SK-N-SH (cell line): ENCODE results near the gene FCHO1.

Source experiments
- EP300 ChIP-seq, 2 experiments: IDR thresholded peaks; 2 replicates each; pipeline versions ENCODE4 v1.4.0 to v1.6.1; 2012; ENCODE audit warnings: borderline replicate concordance in 1 of 2, low read depth in 1 of 2, low read length in 1 of 2
- JUND ChIP-seq: IDR thresholded peaks from 2 replicates; pipeline ENCODE4 v1.4.0; 2012
- MEF2A ChIP-seq: IDR thresholded peaks from 2 replicates; pipeline ENCODE4 v1.4.0; 2012; ENCODE audit warnings: low read depth, borderline replicate concordance
- POLR2AphosphoS5 ChIP-seq: IDR thresholded peaks from 2 replicates; pipeline ENCODE4 v1.6.1; 2012; ENCODE audit warnings: low read depth, low read length
- RCOR1 ChIP-seq: fragments of 150-350 bp; IDR thresholded peaks from 2 replicates; pipeline ENCODE4 v1.6.1; 2017; ENCODE audit warnings: antibody characterized with exemption, low read length
- TAF1 ChIP-seq: IDR thresholded peaks from 2 replicates; pipeline ENCODE4 v1.6.1; 2012; ENCODE audit warnings: low read depth, mild to moderate bottlenecking, low read length, moderate library complexity, borderline replicate concordance
- TF ChIP-seq, protein P1 (sequence below): fragments of 200-600 bp; sonication (generic); IDR thresholded peaks from 2 replicates; pipeline ENCODE4 v1.6.1; 2017; ENCODE audit warnings: antibody characterized with exemption, mild to moderate bottlenecking, moderate library complexity

DNA sequence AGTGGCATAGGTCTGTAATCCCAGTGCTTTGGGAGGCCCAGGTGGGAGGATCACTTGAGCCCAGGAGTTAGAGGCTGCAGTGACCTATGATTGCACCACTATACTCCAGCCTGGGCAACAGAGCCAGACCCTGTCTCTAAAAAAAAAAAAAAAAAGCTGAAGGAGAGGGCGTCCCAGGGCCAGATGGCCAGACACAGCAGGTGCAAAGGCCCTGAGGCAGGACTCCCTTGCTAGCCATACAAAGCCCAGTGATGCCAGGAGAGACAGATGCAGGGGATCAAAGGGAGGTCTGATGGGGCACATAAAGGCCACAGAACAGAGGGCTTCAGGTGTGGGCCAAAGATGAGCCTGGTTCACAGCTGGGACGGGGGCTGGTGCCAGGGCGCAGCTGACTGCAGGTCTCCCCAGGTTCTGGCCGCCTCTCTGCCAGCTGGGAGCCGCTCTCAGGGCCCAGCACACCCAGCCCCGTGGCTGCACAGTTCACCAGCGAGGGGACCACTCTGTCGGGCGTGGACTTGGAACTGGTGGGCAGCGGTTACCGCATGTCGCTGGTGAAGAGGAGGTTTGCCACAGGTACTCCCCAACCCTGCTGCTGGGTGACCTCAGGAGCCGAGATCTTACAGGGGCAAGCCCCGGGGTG, 36.1 kb downstream of the FCHO1 start:
- TF ChIP-seq, protein P1, sequence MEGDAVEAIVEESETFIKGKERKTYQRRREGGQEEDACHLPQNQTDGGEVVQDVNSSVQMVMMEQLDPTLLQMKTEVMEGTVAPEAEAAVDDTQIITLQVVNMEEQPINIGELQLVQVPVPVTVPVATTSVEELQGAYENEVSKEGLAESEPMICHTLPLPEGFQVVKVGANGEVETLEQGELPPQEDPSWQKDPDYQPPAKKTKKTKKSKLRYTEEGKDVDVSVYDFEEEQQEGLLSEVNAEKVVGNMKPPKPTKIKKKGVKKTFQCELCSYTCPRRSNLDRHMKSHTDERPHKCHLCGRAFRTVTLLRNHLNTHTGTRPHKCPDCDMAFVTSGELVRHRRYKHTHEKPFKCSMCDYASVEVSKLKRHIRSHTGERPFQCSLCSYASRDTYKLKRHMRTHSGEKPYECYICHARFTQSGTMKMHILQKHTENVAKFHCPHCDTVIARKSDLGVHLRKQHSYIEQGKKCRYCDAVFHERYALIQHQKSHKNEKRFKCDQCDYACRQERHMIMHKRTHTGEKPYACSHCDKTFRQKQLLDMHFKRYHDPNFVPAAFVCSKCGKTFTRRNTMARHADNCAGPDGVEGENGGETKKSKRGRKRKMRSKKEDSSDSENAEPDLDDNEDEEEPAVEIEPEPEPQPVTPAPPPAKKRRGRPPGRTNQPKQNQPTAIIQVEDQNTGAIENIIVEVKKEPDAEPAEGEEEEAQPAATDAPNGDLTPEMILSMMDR: no peak
- no peak for TF ChIP-seq RCOR1
- TF ChIP-seq MEF2A: no peak
- TF ChIP-seq JUND: no peak
- no peak for TF ChIP-seq POLR2AphosphoS5
- TF ChIP-seq EP300 (IDR thresholded peaks at IDR 0.05; ENCODE audit: borderline replicate concordance in 1 of 2, low read depth in 1 of 2, low read length in 1 of 2): no peak
- TF ChIP-seq TAF1: no peak
